ENCODE results near the gene CYP21A2.
A peak's percentile ranks its signal among the peaks of the same experiment; 100 is the strongest.

Gene CYP21A2

DNA sequence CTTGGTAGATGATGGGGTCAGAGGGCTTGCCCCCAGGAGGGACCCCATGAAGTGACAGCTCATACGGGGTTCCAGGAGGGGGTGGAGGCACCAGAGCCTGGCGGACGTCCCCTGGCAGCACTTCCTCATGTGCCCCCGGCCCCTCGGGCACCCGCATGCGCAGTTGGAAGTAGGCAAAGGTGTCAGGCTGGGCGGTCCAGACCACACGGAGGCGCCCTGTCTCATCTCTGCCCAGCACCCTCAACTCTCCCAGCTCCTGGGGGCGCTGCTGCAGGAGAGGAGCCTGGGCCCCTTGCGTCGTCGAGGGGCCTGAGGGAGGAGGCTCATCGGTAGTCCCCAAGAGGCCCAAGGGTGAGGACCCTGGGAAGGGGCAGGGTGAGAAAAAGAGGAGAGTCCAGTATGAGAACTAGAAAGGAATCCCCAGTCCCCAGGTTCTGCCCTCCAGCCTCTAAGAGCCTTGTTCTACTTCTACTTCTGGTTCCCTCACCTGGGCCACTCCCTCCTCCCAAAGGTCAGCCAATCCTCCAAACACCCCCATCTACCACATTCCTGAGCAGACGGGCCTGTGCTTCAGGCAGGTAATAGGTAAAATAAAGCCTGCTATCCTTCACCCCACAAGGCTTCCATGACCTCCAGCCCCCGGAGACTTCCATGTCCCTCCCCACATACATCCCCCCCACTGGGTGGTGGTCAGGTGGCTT lies 47.7 kb downstream of the CYP21A2 start:
- no peak overlapping the region for H2BK12ac ChIP-seq (ENCODE audit: low read length)

DNA sequence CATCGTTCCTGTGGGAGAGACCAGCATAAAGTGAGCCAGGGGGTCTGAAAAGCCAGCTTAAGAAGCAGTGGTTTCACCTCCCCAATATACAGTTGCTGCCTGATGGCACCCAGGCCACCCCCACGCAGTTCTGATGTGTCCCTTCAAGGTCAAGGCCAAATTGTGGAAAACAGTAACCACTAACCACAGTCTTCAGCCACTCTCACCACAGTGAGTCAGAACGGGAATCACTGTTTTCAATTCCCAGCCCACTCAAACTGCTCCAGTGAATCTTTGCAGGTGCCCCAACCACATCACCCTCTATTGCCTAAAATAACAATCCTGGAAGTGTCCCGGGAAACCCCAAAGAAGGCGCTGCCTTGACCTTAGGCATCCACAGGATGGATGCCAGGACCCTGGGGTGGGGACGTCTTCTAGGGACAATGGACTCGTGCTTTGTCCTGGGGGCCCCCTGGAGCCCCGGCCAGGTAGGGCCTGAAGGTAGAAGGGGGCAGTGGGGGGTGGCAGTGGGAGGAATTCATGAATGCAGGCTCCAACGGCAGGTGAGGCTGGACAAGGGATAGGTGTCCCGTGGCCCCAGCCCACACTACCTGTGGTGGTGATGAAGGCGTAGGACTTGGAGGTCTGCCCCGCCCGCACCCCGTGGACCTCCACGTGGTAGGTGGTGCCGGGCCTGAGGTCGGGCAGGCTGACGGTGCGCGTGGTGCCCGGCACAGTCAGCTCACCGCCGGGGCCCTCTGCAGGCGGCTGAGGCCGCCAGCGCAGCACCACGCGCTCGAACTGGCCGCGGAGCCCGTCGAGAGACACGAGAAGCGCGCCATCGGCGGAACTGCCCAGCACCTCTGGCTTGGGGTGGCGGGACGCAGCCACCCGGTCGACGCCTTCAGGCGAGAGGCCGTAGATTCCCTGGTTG lies 48.7 kb downstream of the CYP21A2 start:
- Histone ChIP-seq H4K91ac (ENCODE audit: low read depth, low read length, poor library complexity) (no peak overlapping the region), H4K8ac (ENCODE audit: low read depth, low read length) (no peak overlapping the region), H2AFZ (ENCODE audit: low read length) (no peak overlapping the region), H3K18ac (ENCODE audit: low read length) (peak overlapping the region; percentile 94), H3K23ac (ENCODE audit: low read depth, low read length, poor library complexity) (no peak overlapping the region), H3K14ac (ENCODE audit: low read length) (no peak overlapping the region), H3K4me1 (ENCODE audit: control insufficient read depth in 2 of 2, insufficient read depth in 1 of 2, low read depth in 1 of 2, low read length in 2 of 2) (no peaks in the 10 kb centered on the region), H3K79me1 (ENCODE audit: low read depth, low read length) (no peaks in the 10 kb centered on the region), H2BK120ac (ENCODE audit: low read depth, low read length) (no peak overlapping the region), H2BK15ac (ENCODE audit: low read length) (peak overlapping the region; percentile 49), H2BK5ac (ENCODE audit: low read length) (peak overlapping the region; percentile 56), H3K4me2 (ENCODE audit: insufficient read depth, low read length, poor library complexity, severe bottlenecking) (peak overlapping the region; percentile 55), H2AK5ac (ENCODE audit: low read depth, low read length) (peak overlapping the region; percentile 91), H2BK12ac (ENCODE audit: low read length) (peak overlapping the region; percentile 22), H3K4ac (ENCODE audit: low read length) (no peak overlapping the region), H3K36me3 (replicated peaks in 1 of 2; ENCODE audit: control insufficient read depth in 2 of 2, insufficient read depth in 2 of 2, low read length in 2 of 2) (no peaks in the 10 kb centered on the region), H3K9me3 (replicated peaks in 1 of 2; ENCODE audit: control insufficient read depth in 2 of 2, insufficient read depth in 1 of 2, low read depth in 1 of 2, low read length in 2 of 2) (no peaks in the 10 kb centered on the region), H3K9ac (ENCODE audit: low read depth, low read length, poor library complexity) (no peak overlapping the region), H3K4me3 (ENCODE audit: low read length in 2 of 2) (peak overlapping the region in 1 of 2 donors; percentile 46), H3K27ac (replicated peaks; ENCODE audit: low read length) (no peak overlapping the region), H3K27me3 (ENCODE audit: control insufficient read depth in 3 of 3, insufficient read depth in 3 of 3, low read depth in 1 of 3, low read length in 3 of 3) (peaks cover 0 to 63% (median 8%) of the 10 kb centered on the region in 3 experiments)
- no CpG with 5 or more reads among the region's 45 CpGs for WGBS, 2 donors (ENCODE audit: extremely low coverage in 2 of 2, insufficient read length in 2 of 2, insufficient replicate concordance in 1 of 2)
- no peak for DNase-seq (ENCODE audit: low spot score)

More for the DNA sequence above, 47.7 kb downstream of the CYP21A2 start:
- Histone ChIP-seq H3K9ac (ENCODE audit: low read depth, low read length, poor library complexity) (no peak overlapping the region), H3K18ac (ENCODE audit: low read length) (no peak overlapping the region), H2AK5ac (ENCODE audit: low read depth, low read length) (peak overlapping the region; percentile 49), H3K14ac (ENCODE audit: low read length) (no peak overlapping the region), H4K91ac (ENCODE audit: low read depth, low read length, poor library complexity) (no peak overlapping the region), H3K27me3 (ENCODE audit: control insufficient read depth in 3 of 3, insufficient read depth in 3 of 3, low read depth in 1 of 3, low read length in 3 of 3) (peaks cover 0 to 63% (median 8%) of the 10 kb centered on the region in 3 experiments), H2AFZ (ENCODE audit: low read length) (no peak overlapping the region), H3K4me1 (ENCODE audit: control insufficient read depth in 2 of 2, insufficient read depth in 1 of 2, low read depth in 1 of 2, low read length in 2 of 2) (peaks cover 0 to 2% of the 10 kb centered on the region in 2 donors), H3K27ac (replicated peaks; ENCODE audit: low read length) (no peak overlapping the region), H3K4me3 (ENCODE audit: low read length in 2 of 2) (no peak overlapping the region), H3K23ac (ENCODE audit: low read depth, low read length, poor library complexity) (no peak overlapping the region), H3K4ac (ENCODE audit: low read length) (no peak overlapping the region), H3K4me2 (ENCODE audit: insufficient read depth, low read length, poor library complexity, severe bottlenecking) (no peak overlapping the region), H2BK15ac (ENCODE audit: low read length) (no peak overlapping the region), H3K36me3 (replicated peaks in 1 of 2; ENCODE audit: control insufficient read depth in 2 of 2, insufficient read depth in 2 of 2, low read length in 2 of 2) (no peaks in the 10 kb centered on the region), H3K9me3 (replicated peaks in 1 of 2; ENCODE audit: control insufficient read depth in 2 of 2, insufficient read depth in 1 of 2, low read depth in 1 of 2, low read length in 2 of 2) (no peaks in the 10 kb centered on the region), H2BK5ac (ENCODE audit: low read length) (no peak overlapping the region), H3K79me1 (ENCODE audit: low read depth, low read length) (no peaks in the 10 kb centered on the region), H4K8ac (ENCODE audit: low read depth, low read length) (no peak overlapping the region), H2BK120ac (ENCODE audit: low read depth, low read length) (no peak overlapping the region)
- no peak for DNase-seq (ENCODE audit: low spot score)
- no CpG with 5 or more reads among the region's 17 CpGs for WGBS, 2 donors (ENCODE audit: extremely low coverage in 2 of 2, insufficient read length in 2 of 2, insufficient replicate concordance in 1 of 2)

- Histone ChIP-seq H3K4me2 (ENCODE audit: insufficient read depth, low read length, poor library complexity, severe bottlenecking) (peak overlapping the region; percentile 55), H3K18ac (ENCODE audit: low read length) (peak overlapping the region; percentile 94), H2AK5ac (ENCODE audit: low read depth, low read length) (peak overlapping the region; percentile 91), H4K91ac (ENCODE audit: low read depth, low read length, poor library complexity) (no peak overlapping the region), H2BK12ac (ENCODE audit: low read length) (no peak overlapping the region), H2BK5ac (ENCODE audit: low read length) (peak overlapping the region; percentile 56), H3K36me3 (replicated peaks in 1 of 2; ENCODE audit: control insufficient read depth in 2 of 2, insufficient read depth in 2 of 2, low read length in 2 of 2) (no peaks in the 10 kb centered on the region), H3K79me1 (ENCODE audit: low read depth, low read length) (no peaks in the 10 kb centered on the region), H3K14ac (ENCODE audit: low read length) (no peak overlapping the region), H3K27me3 (ENCODE audit: control insufficient read depth in 3 of 3, insufficient read depth in 3 of 3, low read depth in 1 of 3, low read length in 3 of 3) (peaks cover 0 to 57% (median 8%) of the 10 kb centered on the region in 3 experiments), H2BK15ac (ENCODE audit: low read length) (peak overlapping the region; percentile 49), H3K4ac (ENCODE audit: low read length) (no peak overlapping the region), H3K27ac (replicated peaks; ENCODE audit: low read length) (no peak overlapping the region), H3K9ac (ENCODE audit: low read depth, low read length, poor library complexity) (no peak overlapping the region), H2BK120ac (ENCODE audit: low read depth, low read length) (no peak overlapping the region), H4K8ac (ENCODE audit: low read depth, low read length) (no peak overlapping the region), H2AFZ (ENCODE audit: low read length) (peak overlapping the region; percentile 72), H3K9me3 (replicated peaks in 1 of 2; ENCODE audit: control insufficient read depth in 2 of 2, insufficient read depth in 1 of 2, low read depth in 1 of 2, low read length in 2 of 2) (no peaks in the 10 kb centered on the region), H3K23ac (ENCODE audit: low read depth, low read length, poor library complexity) (peak overlapping the region; percentile 87), H3K4me1 (ENCODE audit: control insufficient read depth in 2 of 2, insufficient read depth in 1 of 2, low read depth in 1 of 2, low read length in 2 of 2) (no peaks in the 10 kb centered on the region), H3K4me3 (ENCODE audit: low read length in 2 of 2) (no peak overlapping the region)
- WGBS, 2 donors (ENCODE audit: extremely low coverage in 2 of 2, insufficient read length in 2 of 2, insufficient replicate concordance in 1 of 2) = no CpG with 5 or more reads among the region's 50 CpGs
- DNase-seq (ENCODE audit: low spot score) = peak; percentile 56
Measured at GRCh38 chr6:32087574-32088486, 49.6 kb downstream of the CYP21A2 start.

Data from neuronal stem cell (in vitro differentiated cells).